C4-2B (cell line): ENCODE data around the gene HACD1.

Source experiments
- H3K27ac ChIP-seq: fragments of 450-650 bp; 2 replicates; pipeline ENCODE4 v1.5.1; 2017
- ZFX ChIP-seq: fragments of 450-650 bp; IDR thresholded peaks from 2 replicates; pipeline ENCODE4 v1.6.1; 2017
- TF ChIP-seq, protein P1 (sequence below): fragments of 450-650 bp; conservative IDR thresholded peaks from 2 replicates; pipeline ENCODE4 v1.5.1; 2017; ENCODE audit warnings: mild to moderate bottlenecking

The HACD1 gene

DNA sequence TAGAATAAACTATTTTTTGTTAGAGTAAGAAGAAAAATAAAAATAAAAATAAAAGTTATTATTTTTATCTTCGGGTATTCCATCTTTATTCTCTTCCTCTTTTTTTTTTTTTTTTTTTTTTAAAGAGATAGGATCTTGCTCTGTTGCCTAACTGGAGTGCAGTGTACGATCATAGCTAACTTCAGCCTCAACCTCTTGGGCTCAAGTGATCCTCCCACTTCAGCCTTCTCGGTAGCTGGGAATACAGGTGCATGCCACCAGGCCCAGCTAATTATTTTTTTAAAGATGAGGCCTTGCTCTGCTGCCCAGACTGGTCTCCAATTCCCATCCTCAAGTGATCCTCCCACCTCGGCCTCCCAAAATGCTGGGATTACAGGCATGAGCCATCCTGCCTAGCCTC lies 42.2 kb upstream of the HACD1 start:
- no peak overlapping the region for H3K27ac ChIP-seq
- TF ChIP-seq ZFX: no peak
- TF ChIP-seq, protein P1, sequence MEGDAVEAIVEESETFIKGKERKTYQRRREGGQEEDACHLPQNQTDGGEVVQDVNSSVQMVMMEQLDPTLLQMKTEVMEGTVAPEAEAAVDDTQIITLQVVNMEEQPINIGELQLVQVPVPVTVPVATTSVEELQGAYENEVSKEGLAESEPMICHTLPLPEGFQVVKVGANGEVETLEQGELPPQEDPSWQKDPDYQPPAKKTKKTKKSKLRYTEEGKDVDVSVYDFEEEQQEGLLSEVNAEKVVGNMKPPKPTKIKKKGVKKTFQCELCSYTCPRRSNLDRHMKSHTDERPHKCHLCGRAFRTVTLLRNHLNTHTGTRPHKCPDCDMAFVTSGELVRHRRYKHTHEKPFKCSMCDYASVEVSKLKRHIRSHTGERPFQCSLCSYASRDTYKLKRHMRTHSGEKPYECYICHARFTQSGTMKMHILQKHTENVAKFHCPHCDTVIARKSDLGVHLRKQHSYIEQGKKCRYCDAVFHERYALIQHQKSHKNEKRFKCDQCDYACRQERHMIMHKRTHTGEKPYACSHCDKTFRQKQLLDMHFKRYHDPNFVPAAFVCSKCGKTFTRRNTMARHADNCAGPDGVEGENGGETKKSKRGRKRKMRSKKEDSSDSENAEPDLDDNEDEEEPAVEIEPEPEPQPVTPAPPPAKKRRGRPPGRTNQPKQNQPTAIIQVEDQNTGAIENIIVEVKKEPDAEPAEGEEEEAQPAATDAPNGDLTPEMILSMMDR: no peak

DNA sequence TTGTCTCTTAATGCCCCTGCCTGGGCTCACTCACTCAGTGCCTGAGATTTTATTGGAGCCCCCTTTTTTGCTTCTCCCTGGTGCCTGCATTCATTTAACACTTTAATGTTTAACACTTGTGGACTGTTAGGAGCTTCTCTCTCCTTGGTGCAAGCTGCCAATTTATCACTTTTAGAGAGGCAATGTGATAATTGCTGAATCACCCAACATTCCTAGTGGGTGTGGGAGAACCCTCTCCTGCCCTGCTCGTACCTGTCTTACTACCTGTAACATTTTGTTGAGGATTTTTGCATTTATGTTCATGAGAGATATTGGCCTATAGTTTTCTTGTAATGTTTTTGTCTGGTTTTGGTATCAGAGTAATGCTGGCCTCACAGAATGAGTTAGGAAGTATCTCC lies 39.9 kb upstream of the HACD1 start:
- no peak overlapping the region for H3K27ac ChIP-seq
- TF ChIP-seq ZFX: no peak
- TF ChIP-seq, protein P1: no peak

DNA sequence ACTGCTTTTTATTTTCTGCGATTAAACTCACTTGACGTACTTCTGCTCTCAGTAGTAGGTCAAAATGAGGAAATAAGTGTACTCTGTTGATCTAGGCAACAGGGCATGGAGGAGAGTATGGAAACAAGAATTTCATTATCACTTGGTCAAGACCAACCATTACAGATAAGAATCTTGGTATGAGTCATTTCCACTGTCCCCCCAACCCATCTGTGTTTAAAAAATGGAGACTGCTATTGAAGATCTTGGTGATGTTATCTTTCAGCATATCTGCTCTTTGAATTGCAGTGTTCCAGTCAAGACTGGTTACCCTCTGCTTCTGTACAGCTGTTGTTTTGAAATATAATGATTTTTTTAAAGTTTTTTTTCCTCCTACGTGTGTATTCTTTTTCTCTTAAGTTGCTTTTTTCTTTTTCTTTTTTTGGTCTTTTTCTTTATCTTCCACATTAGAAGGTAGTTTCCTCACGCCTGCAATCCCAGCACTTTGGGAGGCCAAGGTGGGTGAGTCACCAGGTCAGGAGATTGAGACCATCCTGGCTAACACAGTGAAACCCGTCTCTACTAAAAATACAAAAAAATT lies 38.5 kb upstream of the HACD1 start:
- TF ChIP-seq, protein P1: no peak
- TF ChIP-seq ZFX: no peak
- no peak overlapping the region for H3K27ac ChIP-seq

DNA sequence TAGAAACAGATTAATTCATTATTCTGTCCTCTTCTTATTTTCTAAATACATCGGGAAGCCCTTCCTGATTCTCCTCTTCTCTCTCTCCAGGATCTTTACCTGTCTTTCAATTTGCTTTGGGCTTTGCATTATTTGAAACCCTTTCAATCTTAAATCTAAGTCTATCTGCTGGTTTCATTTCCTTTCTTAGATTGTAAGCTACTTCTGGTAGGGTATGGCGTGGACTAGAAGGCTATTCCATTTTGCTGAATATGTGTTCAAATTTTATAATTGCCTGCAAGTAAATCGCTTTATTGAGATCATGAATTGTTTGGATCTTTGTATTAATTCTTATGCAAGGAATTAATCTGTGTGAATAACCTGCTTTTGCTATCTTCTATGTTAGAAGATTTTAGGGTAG lies 37.8 kb upstream of the HACD1 start:
- H3K27ac ChIP-seq: no peak overlapping the region
- TF ChIP-seq, protein P1: no peak
- TF ChIP-seq ZFX: no peak

DNA sequence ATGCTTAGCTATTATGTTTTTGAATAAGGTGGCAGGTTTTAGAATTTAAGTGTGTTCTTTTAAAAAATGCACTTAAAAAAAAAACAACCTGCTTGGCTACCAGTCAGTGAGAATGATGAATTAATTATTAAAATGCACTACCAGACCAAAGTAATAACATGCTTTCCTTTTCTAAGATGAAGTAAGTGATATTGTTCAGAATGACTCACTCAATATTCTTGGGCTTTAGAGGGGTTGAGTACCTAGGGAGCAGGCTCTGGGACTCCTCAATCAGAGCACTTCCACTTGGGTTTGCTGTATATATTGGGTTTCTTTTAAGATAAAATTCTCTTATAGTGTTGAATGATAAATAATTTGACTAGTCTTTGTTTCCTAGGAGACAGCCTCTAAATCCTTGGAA lies 35.4 kb upstream of the HACD1 start:
- no peak overlapping the region for H3K27ac ChIP-seq

DNA sequence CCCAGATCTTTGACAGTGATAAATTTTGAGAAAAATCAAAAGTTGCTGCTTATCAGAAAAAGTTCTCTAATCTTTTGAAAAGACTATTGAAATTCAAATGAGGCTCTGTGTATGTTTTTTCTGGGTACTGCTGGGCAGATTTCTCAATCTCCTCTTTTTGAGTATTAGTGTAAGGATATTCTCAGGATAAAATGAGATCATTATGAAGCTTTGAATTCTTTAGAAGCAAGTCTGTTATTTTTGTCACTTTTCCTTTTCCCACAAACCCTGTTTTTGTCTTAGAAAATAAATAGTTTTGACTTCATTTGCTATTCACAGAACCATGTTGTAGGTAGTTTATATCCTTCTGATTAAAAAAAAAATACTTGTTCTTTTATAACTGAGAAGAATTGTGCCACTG lies 34.7 kb upstream of the HACD1 start:
- TF ChIP-seq, protein P1: no peak
- TF ChIP-seq ZFX: no peak
- H3K27ac ChIP-seq: no peak overlapping the region

More for the DNA sequence above, 35.4 kb upstream of the HACD1 start:
- no peak for TF ChIP-seq ZFX
- TF ChIP-seq, protein P1: no peak

DNA sequence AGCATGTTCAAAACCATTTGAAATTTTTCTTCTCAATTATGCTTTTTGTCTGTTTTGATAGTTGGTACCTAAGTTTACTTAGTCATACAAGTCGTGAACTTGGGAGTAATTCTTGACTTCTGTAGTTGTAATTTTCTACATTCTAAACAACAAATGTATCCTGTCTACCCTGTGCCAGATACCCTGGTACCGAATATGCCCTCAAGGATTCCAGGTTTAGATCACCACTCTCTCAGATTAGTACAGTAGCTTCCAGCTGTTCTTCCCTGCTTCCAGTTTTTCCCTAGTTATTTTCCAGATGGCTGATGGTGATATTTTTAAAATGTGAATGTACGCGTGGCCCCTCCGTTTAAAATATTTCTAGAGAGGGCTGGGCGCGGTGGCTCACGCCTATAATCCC lies 33.2 kb upstream of the HACD1 start:
- no peak overlapping the region for H3K27ac ChIP-seq
- TF ChIP-seq, protein P1: no peak
- TF ChIP-seq ZFX: no peak
